NOMO-1 treated with DMSO at 0.1 percent for 48 hours (cell line): ENCODE results near the gene NAALADL2.
"Not testable (repeated sequence)": the region's sequence is repeated elsewhere in the genome, so short reads cannot be mapped to it uniquely, and the experiment has no call there.

Source experiments
- DNase-seq: peaks from one replicate; lab custom pipeline; 2025; ENCODE audit not compliant: unreplicated experiment; lab: John Stamatoyannopoulos, UW

Gene NAALADL2

GRCh38 chr3:175726228-175726627 is 867.1 kb downstream of the NAALADL2 start:
- no peak for DNase-seq

DNA sequence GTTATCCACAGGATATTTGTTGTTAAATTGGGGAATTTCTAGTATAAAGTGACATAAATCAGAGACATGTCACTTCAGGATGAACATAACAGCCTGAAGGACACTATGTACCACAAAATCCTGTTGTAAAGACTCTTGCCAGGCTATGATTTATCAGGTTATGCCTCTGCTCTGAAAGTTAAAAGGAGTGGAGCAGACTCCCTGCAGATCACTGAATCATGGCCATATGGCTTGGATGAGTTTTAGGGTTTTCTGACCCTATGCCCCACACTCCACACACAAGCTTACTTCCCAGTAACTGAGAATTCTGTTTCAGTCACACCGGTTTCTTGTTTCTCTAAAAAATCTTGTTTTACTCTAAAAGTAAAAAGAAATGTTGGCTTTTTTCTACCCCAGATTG is 869.4 kb downstream of the NAALADL2 start:
- DNase-seq, result no peak

DNA sequence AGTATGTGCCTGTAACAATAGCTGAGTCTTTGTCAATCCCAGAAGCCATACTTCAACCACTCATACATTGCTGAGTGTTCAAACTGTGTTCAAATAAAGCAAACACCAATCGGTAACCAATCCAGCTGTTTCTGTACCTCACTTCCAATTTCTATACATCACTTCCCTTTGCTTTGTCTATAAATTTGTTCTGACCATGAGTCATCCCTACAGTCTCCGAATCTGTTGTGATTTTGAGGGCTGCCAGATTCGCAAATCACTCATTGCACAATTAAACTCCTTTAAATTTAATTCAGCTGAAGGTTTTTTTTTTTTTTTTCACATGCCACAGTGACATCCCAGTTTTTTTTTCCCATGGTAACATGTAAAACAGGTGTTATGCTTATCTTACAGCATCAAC is 870.3 kb downstream of the NAALADL2 start:
- no peak for DNase-seq

- DNase-seq, result no peak
These were observed 872.4 kb downstream of the NAALADL2 start for GRCh38 chr3:175731543-175731942.

DNA sequence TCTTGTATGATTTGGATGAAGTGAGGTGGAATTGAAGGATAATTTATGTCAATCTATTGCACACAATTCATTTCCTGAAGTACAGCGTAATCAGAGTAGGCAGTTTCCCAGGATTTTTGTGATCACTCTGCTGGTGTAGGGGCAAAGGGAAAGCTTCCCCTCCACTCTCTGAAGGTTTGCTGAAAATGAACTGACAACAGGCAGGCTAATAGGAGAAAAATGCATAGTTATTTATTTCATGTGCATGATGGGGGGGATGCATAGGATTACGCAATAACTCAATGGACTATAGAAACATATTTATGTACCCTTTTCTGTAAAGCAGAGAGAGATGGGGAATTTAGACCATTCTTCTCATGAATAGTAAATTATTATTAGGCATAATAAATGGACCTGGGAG is 872.9 kb downstream of the NAALADL2 start:
- DNase-seq, result no peak

DNA sequence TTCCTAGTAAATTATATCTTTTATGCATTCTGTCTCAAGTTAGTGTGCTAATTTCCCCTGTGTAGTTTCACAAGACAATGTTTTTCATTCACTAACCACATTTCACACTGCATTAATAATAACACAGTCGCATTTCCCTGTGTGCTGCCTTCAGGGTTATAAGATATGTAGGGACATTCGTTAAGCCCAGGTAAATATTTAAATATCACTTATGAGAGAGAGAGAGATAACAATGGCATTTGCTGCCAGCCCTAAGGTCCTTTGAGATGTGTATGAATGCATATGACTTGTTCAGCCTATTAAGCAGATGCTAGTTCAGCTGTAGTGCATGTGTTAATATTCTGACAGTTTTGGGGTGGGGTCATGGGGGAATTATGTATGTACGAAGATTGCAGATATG is 876.7 kb downstream of the NAALADL2 start:
- DNase-seq, result no peak

- no peak for DNase-seq
These were observed 878.8 kb downstream of the NAALADL2 start for GRCh38 chr3:175737646-175738572.

DNA sequence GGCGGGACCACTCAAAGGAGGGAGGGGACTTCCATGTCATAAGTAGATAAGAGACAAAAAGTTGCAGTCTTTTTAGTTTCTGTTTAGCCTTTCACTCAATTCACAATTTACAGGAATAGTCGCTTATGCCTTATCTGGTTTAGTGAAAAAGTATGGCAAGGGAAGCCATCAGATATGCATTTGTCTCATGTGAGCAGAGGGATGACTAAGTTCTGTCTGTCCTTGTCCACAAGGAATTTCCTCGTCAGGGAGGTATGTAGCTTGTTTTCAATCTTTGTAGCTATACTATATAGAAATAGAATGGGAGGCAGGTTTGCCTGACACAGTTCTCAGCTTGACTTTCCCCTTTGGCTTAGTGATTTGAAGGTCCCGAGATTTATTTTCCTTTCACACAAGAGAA is 882.8 kb downstream of the NAALADL2 start:
- no peak for DNase-seq

DNA sequence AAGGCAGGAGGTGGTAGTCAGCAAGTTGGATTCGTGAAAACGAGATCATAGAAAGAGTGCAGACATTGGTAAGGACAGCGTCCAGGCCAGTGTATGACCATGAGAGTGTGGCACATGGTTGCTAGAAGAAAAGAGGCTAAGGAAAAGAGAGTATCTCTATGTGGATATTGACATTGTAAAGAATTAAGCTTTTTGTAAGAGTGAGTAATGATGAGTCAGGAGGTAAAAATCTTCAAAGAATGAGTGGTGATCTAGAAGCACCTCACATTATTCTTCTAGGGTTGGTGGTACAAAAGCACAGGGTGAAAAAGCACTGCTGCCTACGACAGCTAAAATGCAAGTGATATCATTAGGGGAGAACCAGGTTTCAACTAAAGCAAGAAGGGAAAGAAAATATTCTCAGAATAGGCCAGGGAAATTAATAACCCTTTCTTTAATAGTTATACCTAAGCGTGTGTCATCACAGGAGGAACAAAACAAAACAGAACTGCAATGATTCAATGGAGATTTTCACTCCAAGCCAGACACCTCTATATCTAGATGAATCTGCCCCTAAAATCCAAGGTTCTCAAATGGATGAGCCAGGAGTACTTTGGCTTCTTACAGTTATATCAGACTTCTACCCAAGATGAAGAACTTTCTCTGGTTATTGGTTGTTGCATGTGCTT is 884.7 kb downstream of the NAALADL2 start:
- no peak for DNase-seq

GRCh38 chr3:175746308-175746707 is 887.2 kb downstream of the NAALADL2 start:
- DNase-seq, result no peak

DNA sequence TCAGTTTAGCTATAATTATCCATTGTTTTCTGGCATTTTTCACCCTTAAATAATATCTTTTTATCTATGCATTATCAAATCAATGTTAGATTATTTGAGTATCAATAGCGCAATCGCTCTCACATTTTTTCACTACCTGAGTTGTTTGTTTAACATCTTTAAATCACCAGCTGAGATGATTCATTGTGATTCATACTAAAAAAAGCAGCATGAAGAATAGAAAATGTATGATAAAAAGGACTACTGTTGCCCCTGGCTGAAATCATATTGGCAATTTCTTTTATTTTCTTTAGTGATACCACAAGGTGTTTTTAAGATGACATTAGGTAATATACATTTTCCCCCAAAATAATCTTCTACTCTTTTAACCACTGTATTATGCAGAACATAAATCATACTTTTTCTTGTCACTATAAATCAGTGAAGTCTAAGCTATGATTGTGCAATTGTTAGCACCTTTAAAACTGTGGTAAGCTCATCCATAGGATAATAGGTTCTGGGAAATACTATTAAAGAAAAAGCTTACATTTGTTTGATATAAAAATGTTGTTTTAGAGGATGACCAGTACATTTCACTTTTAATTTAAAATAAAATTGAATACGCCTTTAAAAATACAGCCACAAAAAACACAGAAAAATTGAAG is 889.1 kb downstream of the NAALADL2 start:
- DNase-seq, result no peak

DNA sequence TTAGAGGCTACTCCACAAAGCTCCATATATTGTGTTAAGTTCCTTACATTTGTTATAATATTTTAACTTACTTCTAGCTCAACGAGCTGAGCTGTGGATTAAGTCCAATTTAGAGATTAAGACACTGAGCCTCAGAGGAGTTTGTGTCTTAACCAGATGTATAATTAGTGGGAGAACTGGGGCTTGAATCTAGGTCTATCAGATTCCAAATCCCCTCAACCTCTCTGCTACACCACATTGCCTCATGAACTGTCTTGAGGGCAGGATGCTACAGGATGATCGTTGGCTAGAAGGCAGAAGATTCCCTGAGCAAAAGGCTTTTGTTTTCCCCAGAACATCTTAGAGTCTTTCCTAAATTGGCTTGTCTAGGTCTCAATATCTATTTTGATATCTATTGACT is 890.8 kb downstream of the NAALADL2 start:
- DNase-seq, result no peak

- no peak for DNase-seq
These were observed 892.0 kb downstream of the NAALADL2 start for GRCh38 chr3:175751089-175751488.

DNA sequence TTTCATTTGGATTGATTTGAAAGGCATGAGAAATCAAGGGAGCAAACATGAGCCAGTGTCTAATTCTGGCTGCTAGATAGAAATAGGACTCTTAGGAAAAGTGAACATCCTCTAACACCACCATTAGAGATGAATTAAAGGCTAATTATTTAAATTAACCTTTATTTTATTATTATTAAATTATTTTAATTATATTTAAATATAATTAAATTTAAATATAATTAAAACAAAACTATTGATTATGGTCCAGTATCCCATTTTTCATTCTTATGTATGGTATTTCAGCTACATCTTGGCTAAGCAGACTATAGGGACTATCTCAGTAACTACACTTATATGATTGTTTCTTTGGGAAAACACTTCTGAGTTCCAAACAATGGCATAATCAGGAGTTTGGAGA is 904.8 kb downstream of the NAALADL2 start:
- no peak for DNase-seq

DNA sequence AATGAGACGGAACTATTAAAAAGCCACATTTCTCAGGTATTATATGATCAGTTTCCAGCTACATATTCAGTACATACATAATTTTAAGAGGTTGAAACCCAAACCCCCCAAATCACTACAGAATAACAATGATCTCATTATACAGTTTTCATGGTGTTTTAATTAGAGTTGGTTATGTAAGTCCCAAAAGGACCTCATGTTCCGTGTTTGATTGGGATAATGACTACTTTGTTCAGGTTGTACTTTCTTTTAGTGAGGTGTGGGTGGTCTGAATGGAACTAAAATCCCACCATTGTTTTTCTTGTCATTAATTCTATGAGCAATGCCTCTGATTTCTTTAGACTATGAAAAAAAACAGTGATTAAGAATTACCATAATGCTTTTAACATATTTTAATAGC is 905.6 kb downstream of the NAALADL2 start:
- no peak for DNase-seq

- DNase-seq, result no peak
These were observed 911.3 kb downstream of the NAALADL2 start for GRCh38 chr3:175770426-175770825.

DNA sequence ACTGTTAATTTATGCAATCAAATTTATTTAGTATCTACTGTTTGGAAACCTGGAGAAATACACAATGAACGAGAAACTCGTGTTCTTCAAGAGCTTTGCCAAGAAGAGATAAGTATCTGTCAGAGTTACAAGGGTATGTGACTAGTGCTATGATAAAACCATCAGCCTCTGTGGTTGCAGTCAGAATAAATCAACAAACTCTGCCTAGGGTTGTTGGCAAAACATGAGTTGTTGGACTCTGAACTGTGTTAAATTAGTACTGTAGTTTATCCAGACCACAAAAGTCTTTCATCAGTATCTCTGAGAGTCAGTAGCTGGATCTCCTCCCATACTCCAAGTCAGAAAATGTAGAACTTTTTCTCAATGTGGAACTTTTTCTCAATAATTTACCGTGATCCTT is 918.4 kb downstream of the NAALADL2 start:
- DNase-seq, result no peak

GRCh38 chr3:175777965-175778364 is 918.8 kb downstream of the NAALADL2 start:
- DNase-seq, result no peak

DNA sequence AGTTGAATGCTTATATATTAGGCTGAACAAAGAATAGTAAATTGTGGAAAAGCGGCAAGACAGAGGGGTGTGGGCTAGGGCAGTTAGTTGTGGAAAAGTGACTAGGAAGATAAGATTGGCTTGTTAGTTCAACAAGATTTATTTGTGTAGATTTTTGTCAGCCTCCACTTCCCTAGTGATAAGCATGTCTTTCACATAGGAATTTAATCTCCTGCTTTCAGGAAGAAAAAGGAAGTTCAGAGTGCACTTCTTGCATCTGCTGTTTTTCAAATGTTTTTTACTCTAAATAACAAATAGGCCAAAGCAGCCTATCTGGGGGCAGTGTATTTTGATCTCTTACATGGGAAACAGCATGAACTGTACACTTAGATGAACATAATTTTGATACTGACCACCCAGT is 919.9 kb downstream of the NAALADL2 start:
- DNase-seq, result no peak

DNA sequence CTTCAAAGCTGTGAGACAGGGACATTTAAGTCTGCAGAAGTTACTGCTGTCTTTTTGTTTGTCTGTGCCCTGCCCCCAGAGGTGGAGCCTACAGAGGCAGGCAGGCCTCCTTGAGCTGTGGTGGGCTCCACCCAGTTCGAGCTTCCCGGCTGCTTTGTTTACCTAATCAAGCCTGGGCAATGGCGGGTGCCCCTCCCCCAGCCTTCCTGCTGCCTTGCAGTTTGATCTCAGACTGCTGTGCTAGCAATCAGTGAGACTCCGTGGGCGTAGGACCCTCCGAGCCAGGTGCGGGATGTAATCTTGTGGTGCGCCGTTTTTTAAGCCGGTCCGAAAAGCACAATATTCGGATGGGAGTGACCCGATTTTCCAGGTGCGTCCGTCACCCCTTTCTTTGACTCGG is 928.0 kb downstream of the NAALADL2 start:
- not testable (repeated sequence) for DNase-seq

- no peak for DNase-seq
These were observed 933.1 kb downstream of the NAALADL2 start for GRCh38 chr3:175792245-175792644.

GRCh38 chr3:175798326-175798725 is 939.2 kb downstream of the NAALADL2 start:
- DNase-seq, result no peak
